GM20000 (cell line): ENCODE results near the gene SLC51B.
"Not testable (repeated sequence)": the region's sequence is repeated elsewhere in the genome, so short reads cannot be mapped to it uniquely, and the experiment has no call there.

ENCODE experiments used
- DNase-seq: peaks from one replicate; pipeline ENCODE4 v3.0.0; 2012; ENCODE audit warnings: low spot score
- CTCF ChIP-seq: IDR thresholded peaks from 2 replicates; pipeline ENCODE4 v1.5.1; 2012; ENCODE audit warnings: mild to moderate bottlenecking, control low read depth; ENCODE audit errors: extremely low read depth, missing control alignments

Gene SLC51B

DNA sequence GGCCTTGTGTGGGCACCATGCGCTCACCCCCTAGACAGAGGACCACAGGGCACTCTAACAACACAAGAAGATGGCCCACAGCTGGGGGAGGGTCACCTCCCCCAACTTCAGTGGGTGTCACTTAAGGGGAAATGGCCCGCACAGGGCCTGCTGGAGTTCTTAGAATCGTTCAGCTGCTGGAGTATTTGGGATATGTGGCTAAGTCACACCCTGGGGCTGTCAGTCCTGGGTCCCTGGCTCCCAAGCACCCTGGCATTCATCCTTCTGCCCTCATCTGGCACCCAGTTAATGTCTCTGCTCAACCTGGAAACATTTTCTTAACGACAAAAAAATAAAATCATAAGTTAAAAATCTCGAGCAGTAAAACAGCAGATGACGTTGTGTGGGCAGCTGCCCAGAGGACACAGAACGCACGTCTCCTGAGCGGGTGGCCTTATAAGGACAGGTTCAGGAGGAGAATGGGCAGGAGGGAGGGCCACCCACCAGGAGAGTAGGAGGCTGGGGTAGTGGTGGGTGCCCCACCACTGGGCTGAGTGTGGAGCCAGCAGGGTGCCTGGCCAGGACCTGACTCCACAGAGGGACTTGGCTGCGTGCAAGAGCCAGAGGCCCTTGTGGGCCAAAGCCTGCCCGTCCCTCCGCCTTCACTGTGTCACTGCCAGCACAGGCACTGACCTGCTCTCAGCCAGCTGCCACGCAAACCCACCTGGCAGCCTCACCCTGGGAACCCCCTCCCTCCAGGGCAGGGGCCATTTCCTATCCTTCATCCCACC, 42.9 kb downstream of the SLC51B start:
- DNase-seq, result no peak
- no peak for TF ChIP-seq CTCF

DNA sequence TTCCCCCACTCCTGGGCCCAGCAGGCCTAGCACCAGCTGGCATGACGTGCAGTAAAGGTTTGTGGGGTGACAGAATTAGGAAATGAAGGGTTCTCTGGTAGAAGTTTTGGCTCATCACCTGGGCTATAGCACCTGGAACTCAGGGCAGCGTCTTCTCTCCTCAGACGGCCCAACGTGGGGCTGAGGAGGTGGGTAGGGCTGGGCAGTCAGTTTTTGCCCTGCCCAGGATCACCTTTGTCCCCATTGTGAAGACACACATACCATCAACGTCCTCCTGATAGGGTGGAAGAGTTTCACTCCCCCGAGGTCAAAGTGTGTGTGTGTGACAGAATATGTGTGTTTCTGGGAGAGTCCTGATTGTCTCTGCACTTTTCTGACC, 43.4 kb downstream of the SLC51B start:
- no peak for DNase-seq
- TF ChIP-seq CTCF, result no peak

- no peak for DNase-seq
- no peak for TF ChIP-seq CTCF
These were observed 44.1 kb downstream of the SLC51B start for GRCh38 chr15:65089206-65089824.

DNA sequence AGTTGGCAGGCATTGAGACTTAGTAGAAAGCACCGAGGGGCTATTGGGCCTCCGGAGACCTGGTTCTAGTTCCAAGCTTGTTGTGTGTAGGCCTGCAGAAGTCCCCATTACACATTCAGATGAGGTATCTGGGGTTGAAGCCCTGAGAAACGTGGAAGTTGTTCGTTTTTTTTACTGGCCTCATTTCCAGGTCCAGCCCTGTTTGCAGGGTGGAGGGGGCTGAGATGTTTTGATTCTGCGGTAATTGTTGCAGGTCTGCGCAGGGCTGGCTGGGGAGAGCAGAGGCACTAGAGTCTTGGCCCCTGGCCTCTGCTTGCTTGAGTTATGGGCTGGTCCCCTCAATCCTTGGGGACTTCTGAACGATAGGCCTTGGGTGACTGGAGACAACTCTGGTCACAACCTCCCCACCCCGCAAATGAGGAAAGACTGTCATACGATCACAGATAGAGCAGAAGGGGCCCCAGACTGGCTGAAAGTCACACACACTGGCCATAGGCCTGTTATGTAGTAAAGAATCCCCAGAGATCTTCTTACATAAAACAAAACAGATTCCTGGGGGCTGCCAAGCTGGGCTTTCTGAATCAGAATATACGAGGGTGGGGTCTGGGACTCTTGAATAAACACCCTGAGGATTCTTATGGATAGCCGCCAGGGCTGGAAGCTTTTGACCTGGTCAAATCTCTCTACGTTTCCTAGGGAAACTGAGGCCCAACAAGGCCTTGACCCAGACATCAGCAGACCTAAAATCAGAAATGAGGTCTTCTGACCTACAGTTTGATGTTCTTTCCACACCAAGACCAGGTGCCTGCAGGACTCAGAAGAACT, 47.0 kb downstream of the SLC51B start:
- DNase-seq, result no peak

GRCh38 chr15:65092911-65093792, 48.0 kb downstream of the SLC51B start:
- no peak for DNase-seq
- TF ChIP-seq CTCF, result no peak

More for the DNA sequence above, 47.0 kb downstream of the SLC51B start:
- TF ChIP-seq CTCF, result no peak

DNA sequence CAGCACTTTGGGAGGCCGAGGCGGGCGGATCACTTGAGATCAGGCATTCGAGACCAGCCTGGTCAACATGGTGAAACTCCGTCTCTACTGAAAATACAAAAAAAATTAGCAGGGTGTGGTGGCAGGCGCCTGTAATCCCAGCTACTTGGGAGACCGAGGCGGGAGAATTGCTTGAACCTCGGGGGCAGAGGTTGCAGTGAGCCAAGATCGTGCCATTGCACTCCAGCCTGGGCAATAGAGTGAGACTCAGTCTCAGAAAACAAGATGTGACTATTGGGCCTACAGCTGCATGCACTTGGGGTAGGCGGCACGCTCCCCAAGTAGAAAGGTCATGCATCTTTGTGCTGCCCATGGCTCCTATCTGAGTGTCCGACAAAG, 48.6 kb downstream of the SLC51B start:
- DNase-seq, result not testable (repeated sequence)

GRCh38 chr15:65094294-65094995, 49.3 kb downstream of the SLC51B start:
- no peak for DNase-seq
- TF ChIP-seq CTCF, result no peak
